D341Med (cell line): ENCODE measurements around the gene FOXJ3.
"Not testable (repeated sequence)": the region's sequence is repeated elsewhere in the genome, so short reads cannot be mapped to it uniquely, and the experiment has no call there.

Experiments
- DNase-seq: peaks from one replicate; pipeline ENCODE4 v3.0.0; 2012; ENCODE audit warnings: low spot score

FOXJ3 gene

DNA sequence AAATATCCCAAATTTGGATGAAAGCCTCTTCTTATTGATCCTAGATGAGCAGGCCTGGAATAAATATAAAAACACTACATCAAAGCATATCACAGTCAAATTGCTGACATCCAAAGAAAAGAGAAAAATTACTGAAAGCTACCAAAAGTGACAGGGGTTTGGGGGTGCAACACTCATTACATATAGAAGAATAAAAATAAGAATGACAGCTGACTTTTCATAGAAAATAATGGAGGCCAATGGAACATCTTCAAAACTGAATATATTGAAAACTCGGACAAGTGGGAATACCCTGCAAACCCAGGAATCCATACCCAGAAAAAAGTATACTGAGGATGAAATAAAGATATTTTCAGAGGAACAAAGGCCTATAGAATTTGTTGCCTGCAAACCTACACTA is 84.0 kb downstream of the FOXJ3 start:
- no peak for DNase-seq

- DNase-seq, result no peak
These were observed 84.9 kb downstream of the FOXJ3 start for GRCh38 chr1:42250164-42250563.

DNA sequence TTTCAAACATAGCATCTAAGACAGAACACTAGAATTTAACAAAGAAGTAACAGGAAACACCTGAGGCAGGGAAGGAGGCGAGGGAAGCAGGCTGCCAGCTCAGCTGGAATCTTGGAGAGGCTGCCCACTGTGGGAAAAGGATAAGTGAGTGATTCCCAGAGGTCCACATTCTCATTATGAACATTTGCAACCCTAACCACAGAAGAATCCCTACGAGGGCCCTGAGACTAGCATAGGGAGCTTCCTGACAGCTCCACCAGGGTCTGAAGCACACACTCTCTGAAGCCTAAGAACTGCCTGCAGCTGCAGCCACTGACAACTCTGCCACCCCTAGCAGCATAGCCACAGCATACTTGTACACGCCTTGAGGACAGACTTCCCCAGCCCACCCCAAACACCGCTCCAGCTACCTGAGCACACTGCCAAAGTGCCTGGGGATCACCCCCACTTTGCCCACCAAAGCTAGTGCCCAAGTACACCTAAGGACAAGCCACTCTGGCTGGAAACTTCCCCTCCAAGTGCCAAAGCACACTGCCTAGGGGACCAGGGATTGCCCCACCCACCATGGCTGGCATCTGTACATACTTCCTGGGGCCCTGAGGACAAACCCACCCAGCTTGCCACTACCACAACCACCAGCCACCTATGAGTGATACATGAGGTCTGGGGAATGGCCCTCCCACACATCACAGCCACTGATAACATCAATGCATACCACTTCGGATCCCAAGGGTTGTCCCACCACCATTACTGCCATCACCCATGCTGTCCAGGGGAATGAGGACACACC is 93.9 kb downstream of the FOXJ3 start:
- DNase-seq, result peak; percentile 14

- DNase-seq, result no peak
These were observed 95.5 kb downstream of the FOXJ3 start for GRCh38 chr1:42239555-42239954.

GRCh38 chr1:42239041-42239440 is 96.0 kb downstream of the FOXJ3 start:
- no peak for DNase-seq

DNA sequence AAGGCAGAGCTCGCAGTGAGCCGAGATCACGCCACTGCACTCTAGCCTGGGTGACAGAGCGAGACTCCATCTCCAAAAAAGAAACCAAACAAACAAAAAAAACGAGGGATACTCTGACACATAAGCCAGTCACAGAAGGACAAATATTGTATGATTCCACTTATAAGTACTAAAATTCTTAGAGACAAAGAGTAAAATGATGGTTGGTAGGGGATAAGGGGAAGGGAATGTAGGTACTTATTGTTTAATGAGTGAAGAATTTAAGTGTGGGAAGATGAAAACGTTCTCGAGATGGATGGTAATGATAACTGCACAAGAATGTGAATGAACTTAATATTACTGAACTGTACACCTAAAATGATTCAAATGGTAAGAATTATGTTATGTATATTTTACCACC is 103.8 kb downstream of the FOXJ3 start:
- no peak for DNase-seq

DNA sequence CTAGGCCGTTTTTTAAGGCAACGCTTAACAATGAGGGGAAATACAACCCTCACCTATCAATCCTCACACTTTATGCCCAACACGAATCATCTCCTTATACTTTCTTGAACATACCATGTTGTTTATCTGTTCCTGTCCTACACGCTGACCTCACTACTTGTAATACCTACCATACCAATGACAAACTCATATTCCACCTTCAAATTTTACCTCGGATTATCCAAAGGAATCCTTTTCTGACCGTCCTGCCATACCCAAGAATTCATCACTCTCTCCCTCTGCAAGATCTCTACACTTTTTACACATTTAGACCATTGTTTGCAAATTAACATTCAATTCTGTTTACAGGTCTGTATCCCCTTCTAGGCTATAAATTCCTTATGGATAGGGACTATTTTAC is 106.1 kb downstream of the FOXJ3 start:
- DNase-seq, result no peak

- no peak for DNase-seq
These were observed 112.0 kb downstream of the FOXJ3 start for GRCh38 chr1:42223036-42223435.

DNA sequence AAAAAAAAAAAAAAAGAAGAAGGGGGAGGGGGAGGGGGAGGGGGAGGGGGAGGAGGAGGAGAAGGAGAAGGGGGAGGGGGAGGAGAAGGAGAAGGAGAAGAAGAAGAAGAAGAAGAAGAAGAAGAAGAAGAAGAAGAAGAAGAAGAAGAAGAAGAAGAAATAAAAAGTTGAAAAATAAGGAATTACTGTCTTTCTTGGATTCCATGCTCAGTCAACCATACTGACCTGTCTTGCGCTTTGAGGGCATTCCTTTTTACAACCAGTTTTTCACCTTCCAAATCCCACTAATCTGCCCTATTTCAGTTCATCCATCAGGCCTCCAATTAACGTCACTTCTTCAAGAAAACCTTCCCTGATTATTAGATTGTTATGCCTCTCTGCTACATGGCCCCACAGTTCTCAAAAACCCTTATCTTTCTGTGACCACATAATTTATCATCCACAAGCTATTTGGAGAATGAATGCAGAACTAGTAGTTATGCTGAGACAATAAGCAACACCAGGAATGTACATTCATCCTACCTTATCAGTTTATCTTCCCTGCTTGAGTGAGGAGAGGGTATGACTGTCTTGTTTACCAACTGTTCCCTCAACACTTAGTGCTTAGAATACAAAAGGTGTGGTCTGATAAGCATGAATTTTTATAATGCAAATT is 113.0 kb downstream of the FOXJ3 start:
- DNase-seq, result no peak

- no peak for DNase-seq
These were observed 113.6 kb downstream of the FOXJ3 start for GRCh38 chr1:42221456-42221855.

- DNase-seq, result no peak
These were observed 115.4 kb downstream of the FOXJ3 start for GRCh38 chr1:42219627-42220026.

GRCh38 chr1:42214447-42214871 is 120.6 kb downstream of the FOXJ3 start:
- no peak for DNase-seq

DNA sequence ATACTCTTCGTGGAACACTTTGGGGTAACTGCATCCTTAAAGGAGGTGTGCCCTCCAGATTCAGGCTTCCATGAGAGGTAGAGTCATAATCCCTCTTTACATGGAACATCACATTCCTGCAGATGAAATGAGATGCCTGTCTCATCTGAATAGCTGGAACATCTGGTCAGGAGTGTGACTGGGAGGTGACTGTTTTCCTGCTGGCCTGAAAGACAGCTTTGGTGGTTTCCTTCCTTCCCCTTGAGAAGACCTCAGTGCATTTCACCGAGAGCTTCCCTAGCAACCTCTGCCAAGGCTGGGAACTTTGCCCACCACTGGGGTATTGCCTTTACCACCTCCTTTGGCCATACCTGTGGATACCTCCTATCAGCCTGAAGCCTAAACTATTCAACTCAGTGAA is 123.8 kb downstream of the FOXJ3 start:
- no peak for DNase-seq

DNA sequence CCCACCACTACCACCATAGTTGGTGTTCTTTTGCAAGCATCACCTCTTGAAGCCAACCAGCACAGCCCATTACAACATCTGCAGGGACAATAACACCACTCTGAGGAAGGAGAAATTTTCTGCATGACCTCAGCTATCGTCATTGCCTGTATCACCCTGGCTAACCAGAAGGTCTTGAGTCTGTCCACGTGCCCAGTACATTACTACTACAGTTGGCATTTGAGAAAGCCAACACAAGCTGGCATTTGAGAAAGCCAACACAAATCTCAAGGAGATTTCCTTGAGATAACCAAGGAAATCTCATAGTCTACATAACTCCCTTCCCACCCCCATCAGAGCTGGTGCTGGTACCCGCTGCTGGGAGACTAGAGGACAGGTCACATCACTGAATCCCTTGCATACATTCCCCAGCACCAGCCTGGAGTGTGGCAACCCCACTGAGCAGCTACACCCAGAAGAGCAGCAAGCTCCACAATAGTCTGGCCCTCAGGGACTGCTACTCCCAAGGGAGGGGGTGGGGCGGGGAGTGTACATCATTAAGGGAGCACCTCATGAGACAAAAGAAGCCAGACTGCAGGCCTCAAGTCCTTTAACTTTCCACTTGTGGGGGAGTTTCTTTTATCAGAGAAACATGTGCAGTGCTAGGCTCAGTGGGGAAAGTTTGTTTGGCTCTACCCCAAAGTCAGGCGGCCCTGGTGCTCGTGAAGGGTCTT is 124.5 kb downstream of the FOXJ3 start:
- no peak for DNase-seq

GRCh38 chr1:42209526-42210251 is 125.3 kb downstream of the FOXJ3 start:
- DNase-seq, result peak; percentile 54

DNA sequence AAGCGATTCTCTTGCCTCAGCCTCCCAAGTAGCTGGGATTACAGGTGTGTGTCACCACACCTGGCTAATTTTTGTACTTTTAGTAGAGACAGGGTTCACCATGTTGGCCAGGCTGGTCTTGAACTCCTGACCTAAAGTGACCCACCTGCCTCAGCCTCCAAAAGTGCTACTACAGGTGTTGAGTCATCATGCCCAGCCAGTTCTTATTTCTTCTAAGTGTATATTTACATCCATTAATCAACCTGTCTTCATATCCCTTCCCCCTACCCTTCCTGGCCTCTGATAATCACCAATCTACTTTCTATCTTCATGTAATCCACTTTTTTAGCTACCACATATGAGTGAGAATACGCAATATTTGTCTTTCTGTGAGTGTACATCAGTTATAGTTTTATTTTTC is 128.1 kb downstream of the FOXJ3 start:
- not testable (repeated sequence) for DNase-seq

DNA sequence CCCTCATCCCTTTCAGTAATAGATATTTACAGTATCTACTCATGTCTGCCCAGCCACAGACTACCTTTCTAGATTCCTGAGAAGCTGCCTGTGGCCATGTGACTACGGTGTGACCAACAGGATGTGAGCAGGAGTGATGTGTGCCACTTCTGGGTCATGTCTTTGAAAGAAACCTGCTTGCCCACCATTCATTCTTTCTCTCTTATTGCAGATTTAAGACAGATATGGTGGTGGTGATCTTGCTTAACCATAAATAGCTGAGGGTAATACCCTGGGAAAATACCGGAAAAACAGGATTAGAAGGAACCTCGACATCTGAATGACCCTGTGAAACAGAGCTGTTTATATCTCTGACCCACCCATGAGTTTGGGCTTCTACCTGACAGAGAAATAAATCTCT is 128.9 kb downstream of the FOXJ3 start:
- DNase-seq, result no peak

DNA sequence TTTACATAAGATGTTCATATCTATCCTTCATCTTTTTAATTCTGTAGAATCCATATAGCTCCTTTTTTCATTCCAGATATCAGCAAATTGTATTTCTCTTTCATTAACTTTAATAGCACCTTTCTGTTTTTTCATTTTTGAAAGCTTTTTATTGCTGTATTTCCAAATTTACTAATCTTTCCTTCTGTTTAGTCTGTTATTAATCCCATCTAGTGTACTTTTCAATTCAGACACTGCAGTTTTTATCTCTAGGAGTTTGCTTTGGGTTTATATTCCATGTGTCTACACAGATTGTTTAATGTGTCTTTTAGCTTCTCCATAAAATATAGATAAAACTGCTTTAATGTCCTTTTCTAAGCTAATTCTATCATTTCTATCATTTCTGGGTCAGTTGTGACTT is 133.0 kb downstream of the FOXJ3 start:
- no peak for DNase-seq

DNA sequence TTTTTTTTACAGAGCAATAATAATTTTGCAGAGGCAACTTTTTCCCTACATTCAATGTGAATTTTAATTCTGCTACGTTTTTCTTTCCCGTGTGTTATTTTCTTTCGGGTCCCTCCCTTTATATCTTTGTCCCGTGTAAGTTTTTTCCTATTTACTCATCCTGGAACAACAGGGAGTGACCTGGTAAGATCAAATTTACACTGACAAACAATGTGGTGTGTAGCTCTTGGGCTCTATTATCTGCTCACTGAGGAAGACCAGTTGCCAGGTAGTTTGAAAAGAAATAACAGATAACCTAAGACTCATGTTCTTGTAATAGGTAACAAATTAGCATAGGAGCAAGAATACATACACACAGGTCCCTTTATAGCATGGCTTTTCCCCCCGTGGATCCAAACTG is 136.8 kb downstream of the FOXJ3 start:
- DNase-seq, result no peak

GRCh38 chr1:42195841-42196240 is 139.2 kb downstream of the FOXJ3 start:
- DNase-seq, result no peak

GRCh38 chr1:42192106-42192505 is 142.9 kb downstream of the FOXJ3 start:
- no peak for DNase-seq

DNA sequence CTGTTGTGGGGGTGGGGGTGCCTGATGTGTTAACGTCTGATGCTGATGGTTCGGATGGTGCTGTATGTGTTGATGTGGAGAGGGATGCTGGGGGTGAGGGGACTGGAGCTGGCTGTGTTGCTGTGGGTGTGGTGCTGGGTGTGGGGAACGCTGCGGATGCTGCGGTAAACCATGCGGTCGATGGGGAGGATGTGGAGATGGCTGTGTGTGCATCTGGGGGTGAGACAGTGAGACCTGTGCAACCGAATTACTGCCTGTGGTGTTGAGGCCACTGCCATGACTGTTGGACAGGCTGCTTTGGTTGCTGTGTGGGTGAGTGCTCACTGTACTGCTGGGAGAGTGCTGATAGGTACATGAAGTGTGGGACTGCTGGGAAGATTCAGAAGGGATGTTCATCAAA is 143.7 kb downstream of the FOXJ3 start:
- no peak for DNase-seq
